KOPT-K1 (cell line): ENCODE data around the gene LRRC31.

Source experiments
- H3K27ac ChIP-seq: fragments of 200-600 bp; sonication (generic); 2 replicates; pipeline ENCODE4 v1.5.1; 2016; ENCODE audit warnings: antibody characterized with exemption, mild to moderate bottlenecking, low read depth, low read length; ENCODE audit not compliant: poor library complexity, severe bottlenecking
- H3K36me3 ChIP-seq: fragments of 200-600 bp; sonication (generic); 2 replicates; pipeline ENCODE4 v1.5.1; 2017; ENCODE audit warnings: antibody characterized with exemption, mild to moderate bottlenecking, low read length, moderate library complexity; ENCODE audit not compliant: insufficient read depth
- H3K9me3 ChIP-seq: fragments of 200-600 bp; sonication (generic); 2 replicates; pipeline ENCODE4 v1.5.1; 2017; ENCODE audit warnings: antibody characterized with exemption, low read length, mild to moderate bottlenecking; ENCODE audit not compliant: insufficient read depth, poor library complexity, severe bottlenecking

Gene LRRC31

GRCh38 chr3:169869484-169870220 is at the start of gene LRRC31:
Gene LRRC31 (minus strand): TSS chr3:169869935. CDS start chr3:169869807, 128 bp downstream.
- Histone ChIP-seq H3K27ac (no peak within 1 kb of the TSS), H3K36me3 (no peaks in the 10 kb centered on the region), H3K9me3 (no peaks in the 10 kb centered on the region)

GRCh38 chr3:169914321-169914720 is 44.6 kb upstream of the LRRC31 start:
- H3K36me3 ChIP-seq, result no peaks in the 10 kb centered on the region
- no peaks in the 10 kb centered on the region for H3K9me3 ChIP-seq
- no peak overlapping the region for H3K27ac ChIP-seq

GRCh38 chr3:169913323-169913722 is 43.6 kb upstream of the LRRC31 start:
- Histone ChIP-seq H3K27ac (no peak overlapping the region), H3K9me3 (no peaks in the 10 kb centered on the region), H3K36me3 (no peaks in the 10 kb centered on the region)

- Histone ChIP-seq H3K9me3 (no peaks in the 10 kb centered on the region), H3K36me3 (no peaks in the 10 kb centered on the region), H3K27ac (no peak within 1 kb of the TSS)
Measured at GRCh38 chr3:169911272-169911671, 41.5 kb upstream of the LRRC31 start, which contains the start of gene SAMD7. Gene SAMD7 (plus strand): TSS chr3:169911572. CDS start chr3:169919499, 7,927 bp downstream.

GRCh38 chr3:169907944-169908343 is 38.2 kb upstream of the LRRC31 start:
- Histone ChIP-seq H3K36me3 (no peaks in the 10 kb centered on the region), H3K27ac (no peak overlapping the region), H3K9me3 (peaks cover 4% of the 10 kb centered on the region)

- Histone ChIP-seq H3K27ac (no peak overlapping the region), H3K9me3 (peaks cover 8% of the 10 kb centered on the region), H3K36me3 (no peaks in the 10 kb centered on the region)
Measured at GRCh38 chr3:169907476-169907875, 37.7 kb upstream of the LRRC31 start.

- H3K9me3 ChIP-seq, result peaks cover 26% of the 10 kb centered on the region
- H3K36me3 ChIP-seq, result no peaks in the 10 kb centered on the region
- no peak overlapping the region for H3K27ac ChIP-seq
Measured at GRCh38 chr3:169905404-169905803, 35.7 kb upstream of the LRRC31 start.

GRCh38 chr3:169901453-169901852 is 31.7 kb upstream of the LRRC31 start:
- Histone ChIP-seq H3K36me3 (no peaks in the 10 kb centered on the region), H3K27ac (no peak overlapping the region), H3K9me3 (peaks cover 26% of the 10 kb centered on the region)

- H3K9me3 ChIP-seq, result peaks cover 15% of the 10 kb centered on the region
- no peaks in the 10 kb centered on the region for H3K36me3 ChIP-seq
- no peak overlapping the region for H3K27ac ChIP-seq
Measured at GRCh38 chr3:169897284-169897683, 27.5 kb upstream of the LRRC31 start.

GRCh38 chr3:169895072-169895471 is 25.3 kb upstream of the LRRC31 start:
- no peaks in the 10 kb centered on the region for H3K36me3 ChIP-seq
- no peaks in the 10 kb centered on the region for H3K9me3 ChIP-seq
- H3K27ac ChIP-seq, result no peak overlapping the region

GRCh38 chr3:169894110-169894509 is 24.4 kb upstream of the LRRC31 start:
- Histone ChIP-seq H3K27ac (no peak overlapping the region), H3K9me3 (no peaks in the 10 kb centered on the region), H3K36me3 (no peaks in the 10 kb centered on the region)

- Histone ChIP-seq H3K27ac (no peak overlapping the region), H3K9me3 (no peaks in the 10 kb centered on the region), H3K36me3 (no peaks in the 10 kb centered on the region)
Measured at GRCh38 chr3:169891886-169892285, 22.2 kb upstream of the LRRC31 start.

GRCh38 chr3:169886671-169887070 is 16.9 kb upstream of the LRRC31 start:
- no peak overlapping the region for H3K27ac ChIP-seq
- H3K36me3 ChIP-seq, result no peaks in the 10 kb centered on the region
- no peaks in the 10 kb centered on the region for H3K9me3 ChIP-seq

- H3K36me3 ChIP-seq, result no peaks in the 10 kb centered on the region
- no peak overlapping the region for H3K27ac ChIP-seq
- H3K9me3 ChIP-seq, result peaks cover 3% of the 10 kb centered on the region
Measured at GRCh38 chr3:169880576-169881250, 11.0 kb upstream of the LRRC31 start.

- Histone ChIP-seq H3K36me3 (no peaks in the 10 kb centered on the region), H3K9me3 (peaks cover 3% of the 10 kb centered on the region), H3K27ac (no peak overlapping the region)
Measured at GRCh38 chr3:169879845-169880575, 10.3 kb upstream of the LRRC31 start.
